ENCODE measurements around the gene SHH. TPM values are rescaled to one million over a fixed set of nuclear protein-coding genes. Genes with fewer than 3 reads are reported as not detected.

SHH gene
- total RNA-seq, 1 experiment from 2014 or later = 0.11 TPM

- no peak for ATAC-seq
- Histone ChIP-seq H3K27ac (ENCODE audit: low read length) (no peak overlapping the region), H2AFZ (ENCODE audit: low read length) (no peak overlapping the region), H3K9ac (ENCODE audit: low read length) (no peak overlapping the region), H3K4me2 (ENCODE audit: low read length) (no peak overlapping the region), H3K4me3 (ENCODE audit: low read length) (no peak overlapping the region), H3K9me2 (replicated peaks; ENCODE audit: low read length) (no peaks in the 10 kb centered on the region), H3K79me2 (ENCODE audit: low read length) (peaks cover 57% of the 10 kb centered on the region), H3K27me3 (ENCODE audit: low read length) (no peaks in the 10 kb centered on the region), H3K4me1 (ENCODE audit: insufficient read depth, low read length) (no peaks in the 10 kb centered on the region), H3K9me3 (ENCODE audit: low read length) (no peaks in the 10 kb centered on the region), H3F3A (ENCODE audit: low read length, unreplicated experiment) (no peaks in the 10 kb centered on the region), H3K36me3 (ENCODE audit: low read depth, low read length) (peaks cover 5% of the 10 kb centered on the region; the same call in 1 of the 2 replicates), H4K20me1 (ENCODE audit: low read length) (no peaks in the 10 kb centered on the region)
- no TSS peak for BruUV-seq (replicated peaks)
- POLR2A ChIA-PET (ENCODE audit: unreplicated experiment) = no interaction called here
- CTCF ChIA-PET = no interaction called here
- TF ChIP-seq CTCF (conservative IDR thresholded peaks at IDR 0.05; ENCODE audit: low read depth, low read length) (no peak), EZH2 (IDR thresholded peaks at IDR 0.05; ENCODE audit: low read length, unreplicated experiment) (no peak), EZH2phosphoT487 (IDR thresholded peaks at IDR 0.05; ENCODE audit: borderline replicate concordance, low read length) (no peak)
- DNase-seq = no peak
- intact Hi-C loops (cut with micrococcal nuclease) = no loop called here
Observed at GRCh38 chr7:155758348-155758747, 53.9 kb downstream of the SHH start.

- H3K79me2 ChIP-seq (ENCODE audit: low read length) = peaks cover 70% of the 10 kb centered on the region
- ChIA-PET CTCF (no interaction called here), POLR2A (ENCODE audit: unreplicated experiment) (no interaction called here)
- no peak overlapping the region for H2AFZ ChIP-seq (ENCODE audit: low read length)
- H3K9me3 ChIP-seq (ENCODE audit: low read length) = no peaks in the 10 kb centered on the region
- ATAC-seq (no peak), DNase-seq (no peak)
- no peaks in the 10 kb centered on the region for H3F3A ChIP-seq (ENCODE audit: low read length, unreplicated experiment)
- H4K20me1 ChIP-seq (ENCODE audit: low read length) = peaks cover 11% of the 10 kb centered on the region
- H3K4me1 ChIP-seq (ENCODE audit: insufficient read depth, low read length) = no peaks in the 10 kb centered on the region
- TF ChIP-seq EZH2phosphoT487 (IDR thresholded peaks at IDR 0.05; ENCODE audit: borderline replicate concordance, low read length) (no peak), EZH2 (IDR thresholded peaks at IDR 0.05; ENCODE audit: low read length, unreplicated experiment) (no peak), CTCF (conservative IDR thresholded peaks at IDR 0.05; ENCODE audit: low read depth, low read length) (no peak)
- no TSS peak for BruUV-seq (replicated peaks)
- no peaks in the 10 kb centered on the region for H3K9me2 ChIP-seq (replicated peaks; ENCODE audit: low read length)
- H3K27ac ChIP-seq (ENCODE audit: low read length) = no peak overlapping the region
- peaks cover 5% of the 10 kb centered on the region; the same call in 1 of the 2 replicates for H3K36me3 ChIP-seq (ENCODE audit: low read depth, low read length)
- no peak overlapping the region for H3K4me2 ChIP-seq (ENCODE audit: low read length)
- no peaks in the 10 kb centered on the region for H3K27me3 ChIP-seq (ENCODE audit: low read length)
- intact Hi-C loops (cut with micrococcal nuclease) = no loop called here
- H3K4me3 ChIP-seq (ENCODE audit: low read length) = no peak overlapping the region
- no peak overlapping the region for H3K9ac ChIP-seq (ENCODE audit: low read length)
Observed at GRCh38 chr7:155756322-155756721, 55.9 kb downstream of the SHH start.

GRCh38 chr7:155755026-155755425 lies 57.2 kb downstream of the SHH start:
- ATAC-seq (no peak), DNase-seq (no peak)
- ChIA-PET CTCF (no interaction called here), POLR2A (ENCODE audit: unreplicated experiment) (no interaction called here)
- H3F3A ChIP-seq (ENCODE audit: low read length, unreplicated experiment) = no peaks in the 10 kb centered on the region
- H3K4me2 ChIP-seq (ENCODE audit: low read length) = no peak overlapping the region
- H3K36me3 ChIP-seq (ENCODE audit: low read depth, low read length) = peaks cover 5% of the 10 kb centered on the region; the same call in 1 of the 2 replicates
- intact Hi-C loops (cut with micrococcal nuclease) = no loop called here
- H3K79me2 ChIP-seq (ENCODE audit: low read length) = peaks cover 77% of the 10 kb centered on the region
- peaks cover 7% of the 10 kb centered on the region for H3K4me1 ChIP-seq (ENCODE audit: insufficient read depth, low read length)
- BruUV-seq (replicated peaks) = no TSS peak
- H3K4me3 ChIP-seq (ENCODE audit: low read length) = no peak overlapping the region
- H4K20me1 ChIP-seq (ENCODE audit: low read length) = peaks cover 17% of the 10 kb centered on the region
- no peaks in the 10 kb centered on the region for H3K27me3 ChIP-seq (ENCODE audit: low read length)
- H3K9me2 ChIP-seq (replicated peaks; ENCODE audit: low read length) = no peaks in the 10 kb centered on the region
- no peak overlapping the region for H3K9ac ChIP-seq (ENCODE audit: low read length)
- TF ChIP-seq EZH2 (IDR thresholded peaks at IDR 0.05; ENCODE audit: low read length, unreplicated experiment) (no peak), CTCF (conservative IDR thresholded peaks at IDR 0.05; ENCODE audit: low read depth, low read length) (no peak), EZH2phosphoT487 (IDR thresholded peaks at IDR 0.05; ENCODE audit: borderline replicate concordance, low read length) (no peak)
- no peak overlapping the region for H2AFZ ChIP-seq (ENCODE audit: low read length)
- no peak overlapping the region for H3K27ac ChIP-seq (ENCODE audit: low read length)
- H3K9me3 ChIP-seq (ENCODE audit: low read length) = no peaks in the 10 kb centered on the region
